Activated CD4-positive, alpha-beta T cell treated with anti-CD3 and anti-CD28 coated beads for 24 hours (primary cell): Measurements from ENCODE around the gene MLLT10.

Experiments used
- DNase-seq, 2 donors: peaks; one replicate each; pipeline ENCODE4 v3.0.0-alpha.2; 2020; ENCODE audit warnings: low read depth in 2 of 2

MLLT10 gene

DNA sequence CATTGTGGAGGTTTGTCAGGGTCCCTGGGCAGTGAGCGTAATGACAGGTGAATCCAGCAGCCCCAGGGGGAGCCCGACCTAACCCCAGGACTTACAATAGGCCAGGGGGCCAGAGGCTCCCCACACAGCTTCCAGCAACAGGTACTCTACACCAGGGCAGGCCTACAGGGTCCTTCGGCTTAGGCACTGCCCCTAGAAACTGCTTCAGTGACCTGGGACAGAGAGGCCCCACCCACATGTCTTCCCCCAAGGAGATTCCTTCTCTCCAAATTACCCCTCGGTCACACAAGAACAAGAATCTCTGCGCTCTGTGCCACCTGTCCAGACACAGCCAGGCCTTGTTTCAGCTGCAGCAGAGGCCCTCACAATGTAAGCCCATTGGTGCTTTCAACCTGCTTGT is 32.9 kb upstream of the MLLT10 start:
- no peak for DNase-seq

DNA sequence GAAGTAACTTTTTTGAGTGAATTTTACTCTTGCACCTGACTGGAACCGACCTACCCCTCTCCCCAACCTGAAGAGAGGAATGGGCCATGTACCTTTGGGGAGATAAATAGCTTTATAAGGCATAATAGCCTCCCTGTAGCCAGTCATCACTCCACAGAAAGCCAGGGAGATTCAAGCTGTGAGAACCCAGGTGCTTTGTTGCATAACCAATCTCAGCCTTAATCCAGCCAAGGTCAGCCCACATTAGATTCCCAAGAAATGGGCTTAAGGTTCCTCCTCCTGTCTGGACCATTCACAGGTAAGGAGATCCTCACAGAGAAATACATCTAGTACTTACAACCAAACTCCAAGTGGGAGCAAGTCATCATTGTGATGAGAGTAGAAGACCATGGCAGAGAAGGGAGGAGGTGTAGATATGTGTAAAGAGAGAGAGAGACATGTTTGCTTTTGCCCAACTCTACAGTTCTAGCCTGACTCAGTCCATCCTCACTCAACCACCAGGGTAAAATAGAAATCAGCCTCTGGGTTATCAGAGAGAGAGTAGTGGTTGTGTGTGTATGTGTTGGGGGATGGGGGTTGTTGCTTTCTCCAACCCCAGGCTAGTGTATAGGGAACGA is 32.2 kb upstream of the MLLT10 start:
- DNase-seq = no peak

DNA sequence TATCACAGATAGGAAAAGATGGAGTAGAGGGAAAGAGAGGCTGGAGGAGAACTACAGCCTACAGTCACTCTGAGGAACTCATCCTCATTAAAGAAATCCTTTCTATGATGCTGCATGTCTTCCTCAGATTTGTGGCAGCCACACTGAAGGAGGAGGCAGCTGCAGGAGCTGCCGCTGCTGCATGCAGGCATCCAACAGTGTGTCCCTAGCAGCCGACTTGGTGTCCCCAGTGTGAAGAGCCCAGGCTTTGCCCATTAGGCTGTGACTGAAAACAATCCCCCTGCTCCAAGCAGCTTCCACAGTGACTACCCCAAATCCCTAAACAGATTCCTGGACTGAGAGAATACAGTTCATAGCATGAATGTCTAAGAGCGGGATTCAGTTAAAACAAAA is 31.7 kb upstream of the MLLT10 start:
- DNase-seq = no peak

DNA sequence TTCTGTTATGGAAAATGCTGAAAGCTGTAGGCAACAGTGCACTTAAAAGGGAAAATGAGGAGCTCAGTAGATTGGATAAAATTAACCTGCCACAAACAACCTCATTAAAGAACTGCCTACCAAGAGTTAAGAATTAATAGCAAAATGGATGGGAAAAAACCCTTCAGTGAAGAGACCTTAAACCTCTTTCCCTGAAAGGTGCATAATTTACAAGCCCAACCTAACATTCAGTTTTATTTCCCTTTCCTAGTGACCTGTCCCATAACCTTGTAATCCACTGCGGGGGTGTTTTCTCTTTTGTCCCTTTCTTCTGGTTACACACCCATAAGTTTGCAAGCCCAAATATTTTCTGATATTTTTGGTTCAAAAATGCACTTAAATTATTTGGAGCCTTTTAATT is 30.5 kb upstream of the MLLT10 start:
- no peak for DNase-seq

DNA sequence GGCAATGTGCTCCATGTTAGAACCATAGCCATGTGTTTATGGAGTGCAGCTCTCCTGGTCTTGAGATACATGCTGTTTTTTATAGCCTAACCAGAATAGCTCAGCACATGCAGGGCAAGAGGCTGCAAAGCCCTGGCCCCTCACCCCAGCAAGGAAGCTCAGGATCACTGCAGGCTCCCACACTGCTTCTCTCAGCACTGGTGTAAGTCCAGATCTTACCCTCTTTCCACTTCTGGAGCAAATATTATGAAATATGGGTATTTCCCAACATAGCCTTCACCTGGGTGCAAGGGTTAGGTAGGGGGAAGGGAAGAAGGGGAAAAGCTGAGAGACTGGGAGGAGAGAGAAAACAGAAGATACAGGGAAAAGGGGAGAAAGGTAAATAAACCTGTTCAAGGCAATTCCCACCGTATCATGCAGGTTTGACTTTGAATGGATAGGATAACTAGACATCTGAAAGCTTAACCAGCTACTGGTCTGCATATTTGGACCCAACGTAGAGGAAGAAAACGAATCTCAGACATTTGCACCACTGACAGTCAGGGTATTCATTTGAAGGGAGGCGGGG is 28.2 kb upstream of the MLLT10 start:
- no peak for DNase-seq

DNA sequence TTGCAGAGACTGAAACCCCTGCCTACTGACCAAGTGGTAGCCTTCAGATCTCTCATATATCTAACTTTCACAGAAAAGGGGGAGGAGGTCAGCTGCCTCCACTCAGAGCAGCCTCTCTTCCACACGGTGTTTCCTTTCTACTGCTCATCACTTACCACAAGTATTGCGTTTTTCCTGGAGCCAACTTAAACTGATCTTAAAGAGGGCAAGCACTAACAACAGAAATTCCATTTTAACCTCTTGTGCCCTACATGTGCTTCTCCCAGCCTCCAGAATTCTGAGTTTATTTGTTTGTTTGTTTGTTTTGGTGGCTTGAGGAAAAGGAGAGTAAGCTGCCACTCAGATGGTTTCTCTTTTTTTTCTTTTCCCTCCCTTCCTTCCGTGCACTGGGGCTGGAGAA is 27.7 kb upstream of the MLLT10 start:
- DNase-seq = no peak

DNA sequence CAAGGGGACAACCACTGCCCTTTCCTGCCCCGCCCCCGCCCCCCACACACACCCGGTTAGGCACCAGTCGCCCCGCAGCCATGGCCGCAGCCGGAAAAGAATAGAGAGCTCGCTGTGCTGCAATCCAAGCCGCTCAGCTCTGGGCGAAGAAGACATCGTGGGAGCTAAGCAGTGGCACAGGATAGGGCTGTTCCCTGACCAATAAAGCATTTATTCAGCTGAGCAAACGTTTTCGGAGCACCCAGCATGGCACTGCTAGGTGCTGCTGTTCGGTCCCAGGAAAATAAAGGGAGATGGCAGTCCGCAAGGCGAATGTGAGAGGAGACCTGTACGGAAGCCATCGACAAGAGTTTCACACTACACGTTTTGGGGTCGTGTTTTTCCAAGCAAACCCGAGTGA is 26.9 kb upstream of the MLLT10 start:
- no peak for DNase-seq

DNA sequence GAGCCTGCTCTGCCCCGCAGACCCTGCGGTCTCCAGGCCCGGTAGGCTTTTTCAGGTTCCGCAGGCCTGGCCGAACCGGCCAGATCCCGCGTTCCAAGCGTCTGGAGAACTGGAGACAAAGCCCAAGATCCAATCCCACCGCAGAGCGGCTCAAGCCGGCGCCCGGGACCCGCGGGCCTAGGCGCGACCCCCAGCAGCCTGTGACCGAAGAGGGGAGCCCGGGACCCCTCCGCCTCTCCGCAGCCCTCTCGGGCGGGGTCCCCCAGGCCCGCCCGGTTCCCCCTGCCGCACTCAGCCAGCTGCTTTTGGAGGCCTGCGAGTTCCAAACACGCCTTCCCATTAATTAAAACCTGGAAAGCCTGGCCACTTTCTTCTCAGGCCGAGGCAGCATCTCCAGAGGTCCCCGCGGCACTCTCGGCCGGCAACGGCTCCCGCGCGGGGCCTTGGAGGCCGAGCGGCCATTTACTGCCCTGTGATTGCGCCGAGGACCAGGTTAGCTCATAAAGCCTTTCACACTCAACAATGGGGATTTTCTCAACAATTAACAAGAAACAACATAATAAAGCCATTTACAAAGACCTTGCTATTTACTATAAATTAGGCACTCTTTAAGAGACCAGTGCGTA is 25.2 kb upstream of the MLLT10 start:
- DNase-seq = no peak

DNA sequence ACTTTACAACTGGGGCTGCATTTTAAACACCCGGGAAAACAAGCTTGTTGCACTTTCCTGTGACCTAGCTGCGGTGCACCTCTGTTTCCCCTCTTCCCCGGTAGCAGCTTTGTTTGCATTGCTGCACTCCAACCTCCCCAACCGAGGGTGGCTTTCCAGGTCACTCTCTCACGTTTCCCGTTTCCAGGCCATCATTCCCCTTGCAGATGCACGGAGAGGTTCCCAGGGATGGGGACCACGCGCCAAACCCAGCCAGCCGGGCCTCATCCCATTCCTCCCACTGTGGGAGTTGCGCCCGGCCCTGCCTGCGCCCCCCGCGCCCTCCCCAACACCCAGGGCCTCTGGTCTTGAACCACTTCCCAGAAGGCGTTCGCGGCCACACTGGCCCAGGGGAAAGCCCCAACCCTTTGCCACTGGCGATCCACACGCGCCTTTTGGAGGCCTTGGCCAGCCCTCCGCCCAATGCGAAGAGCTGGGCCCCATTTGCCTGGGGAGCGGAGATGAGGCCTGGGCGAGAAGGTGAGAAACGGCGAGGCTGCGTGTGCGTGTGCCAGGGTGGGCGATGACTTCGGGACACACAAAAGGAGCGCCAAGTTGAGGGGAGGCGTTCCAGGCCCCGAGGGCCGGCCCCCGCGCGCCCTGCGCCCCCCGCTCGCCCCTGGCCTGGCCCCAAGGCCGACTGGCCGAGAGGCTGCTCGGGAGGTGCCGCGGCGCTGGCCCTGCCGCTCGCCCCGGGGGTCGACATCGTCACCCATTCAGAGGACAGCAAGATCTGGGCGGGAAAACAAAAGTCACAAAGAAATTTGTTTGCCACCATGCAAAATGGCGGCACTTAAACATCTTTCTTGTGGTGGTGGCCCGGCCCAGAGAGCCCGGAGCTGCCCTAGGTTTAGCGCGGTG is 24.4 kb upstream of the MLLT10 start:
- DNase-seq = no peak

DNA sequence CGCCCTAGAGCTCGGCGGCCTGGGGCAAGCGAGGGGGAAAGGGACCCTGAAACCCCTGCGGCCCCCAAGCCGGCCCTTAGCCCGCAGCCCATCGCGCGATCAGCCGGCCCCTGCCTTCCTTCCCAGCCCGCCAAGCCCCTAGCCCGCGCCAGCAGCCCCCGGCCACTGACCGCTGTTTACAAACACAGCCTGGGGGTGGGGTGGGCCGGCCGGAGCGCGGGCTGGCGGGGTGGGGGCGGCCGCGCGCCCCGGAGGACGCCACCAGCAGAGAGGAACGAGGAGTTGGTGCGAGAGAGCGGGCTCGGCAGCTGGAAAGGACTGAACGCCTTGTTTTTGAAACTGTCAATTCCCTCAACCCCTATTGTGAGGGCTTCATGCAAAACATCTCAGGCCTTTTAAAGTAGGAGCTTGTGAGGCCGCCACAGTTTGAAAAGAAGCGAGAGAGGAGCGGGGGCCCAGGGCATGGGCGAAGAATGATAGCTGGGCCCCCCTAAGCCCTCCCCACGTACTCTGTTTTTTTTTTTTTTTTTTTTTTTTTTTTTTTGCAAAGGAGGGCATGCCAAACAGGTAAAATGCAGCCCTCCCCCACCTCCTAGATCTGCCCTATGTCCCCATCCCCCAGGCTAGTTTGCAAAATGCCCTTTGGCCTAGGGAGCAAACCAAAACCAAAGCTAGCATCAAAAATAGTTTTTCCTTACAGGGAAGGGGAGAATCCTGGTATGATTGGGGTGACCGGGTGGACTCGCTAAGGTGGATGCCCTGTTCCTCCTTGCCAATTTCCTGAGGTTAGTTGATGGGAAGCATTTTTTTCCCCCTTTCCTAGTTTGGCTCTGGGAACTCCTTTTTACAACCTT is 23.6 kb upstream of the MLLT10 start:
- no peak for DNase-seq

DNA sequence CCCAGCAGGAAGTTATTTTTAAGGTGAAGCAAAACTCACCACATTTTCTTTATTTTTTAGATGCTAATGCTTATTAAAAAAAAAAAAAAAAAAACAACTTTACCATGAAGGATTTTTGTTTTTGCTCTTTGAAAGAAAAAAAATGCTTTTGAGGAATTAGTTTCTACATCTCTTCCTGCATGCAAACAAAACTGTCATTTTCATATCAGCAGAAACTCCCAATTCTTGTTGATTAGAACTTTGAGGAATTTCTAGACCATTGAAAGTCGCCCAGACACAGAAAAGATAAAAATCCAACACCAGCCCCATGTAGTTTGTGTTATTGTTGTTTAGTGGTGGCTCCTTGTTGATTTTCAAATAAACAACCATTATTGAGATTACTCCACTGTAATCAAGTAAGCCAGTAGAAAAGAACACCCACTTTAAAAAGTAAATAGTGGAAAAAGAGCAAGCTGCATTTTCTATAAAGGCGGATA is 22.9 kb upstream of the MLLT10 start:
- DNase-seq = no peak

DNA sequence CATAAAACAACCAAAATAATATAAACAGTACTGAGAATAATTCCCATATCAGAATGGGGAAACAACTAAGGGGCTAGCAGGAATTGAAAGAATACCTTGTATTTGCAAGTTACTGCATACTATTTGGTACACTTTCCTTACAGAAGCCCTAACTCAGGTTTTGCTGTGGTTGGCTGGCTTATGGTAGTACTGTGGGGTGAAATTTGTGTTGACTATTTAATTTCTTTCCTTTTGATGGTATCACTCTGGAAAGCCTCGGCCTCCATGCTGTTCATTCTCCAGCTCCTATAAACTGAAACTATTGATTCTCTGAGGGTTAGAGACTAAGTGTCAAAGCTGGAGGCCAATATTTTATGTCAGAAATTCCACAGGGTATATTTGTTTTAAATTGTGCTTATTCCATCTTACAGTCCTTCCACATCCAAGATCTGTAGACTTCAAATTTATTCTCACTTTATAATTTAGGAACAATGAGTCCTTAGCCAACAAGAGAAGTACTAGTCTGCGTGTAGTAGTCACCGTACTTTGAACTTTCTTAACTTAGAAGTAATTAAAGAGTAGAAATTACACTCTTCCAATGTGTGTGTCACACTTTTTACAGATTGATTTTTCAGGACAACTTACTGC is 22.0 kb upstream of the MLLT10 start:
- DNase-seq = no peak

DNA sequence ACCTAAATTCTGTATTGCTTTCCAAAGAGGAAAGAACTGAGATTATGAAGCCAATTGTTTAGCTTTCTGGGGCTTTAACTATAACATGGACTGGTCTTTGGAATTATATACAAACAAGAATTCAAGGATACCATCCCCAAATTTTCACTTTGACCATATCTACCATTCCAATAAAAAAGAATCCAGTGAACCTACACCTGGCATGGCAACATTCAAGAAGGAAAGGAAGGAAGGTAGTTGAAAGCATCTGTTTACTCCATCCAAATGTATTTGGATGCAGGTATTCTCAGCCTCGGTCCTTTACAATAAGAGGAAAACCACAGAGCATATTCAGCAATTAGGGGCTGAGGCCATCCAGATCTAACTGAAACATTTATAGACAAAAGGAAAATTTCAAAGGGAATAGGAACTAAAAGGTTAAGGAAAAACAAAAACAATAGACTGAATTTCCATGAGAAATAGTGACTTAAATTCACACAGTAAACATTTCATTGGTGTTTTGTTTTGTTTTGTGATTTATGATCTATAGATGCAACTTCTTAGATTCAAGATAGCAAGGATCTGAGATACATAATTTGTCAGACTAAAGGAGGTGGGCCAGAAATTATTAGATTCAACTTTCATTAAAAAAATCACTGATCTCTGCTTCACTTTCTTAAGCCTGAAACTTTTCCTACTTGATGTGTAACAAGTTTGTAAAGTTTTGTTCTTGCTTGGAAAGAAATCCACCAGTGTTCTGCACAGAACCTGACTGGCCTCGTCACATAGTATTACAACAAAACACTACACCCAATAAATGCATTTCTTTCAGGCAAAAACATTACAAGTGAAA is 21.2 kb upstream of the MLLT10 start:
- no peak for DNase-seq

DNA sequence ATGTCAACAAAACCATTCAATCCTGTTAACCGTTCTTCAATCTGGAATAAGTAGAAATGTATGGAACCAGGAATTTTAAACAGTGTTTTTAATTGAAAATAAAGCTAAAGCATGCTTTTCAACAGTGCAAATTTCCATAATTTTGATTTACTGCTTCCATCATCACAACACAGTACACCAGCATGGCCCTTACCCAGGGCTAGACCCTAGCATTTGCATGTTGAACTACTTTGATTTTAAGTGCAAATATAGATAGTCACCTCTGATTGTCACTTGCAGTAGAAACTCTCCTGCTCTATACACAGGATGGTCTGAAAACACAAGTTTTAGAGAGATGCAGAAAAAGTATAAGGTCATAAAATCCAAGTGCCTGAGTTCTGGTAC is 20.6 kb upstream of the MLLT10 start:
- no peak for DNase-seq

DNA sequence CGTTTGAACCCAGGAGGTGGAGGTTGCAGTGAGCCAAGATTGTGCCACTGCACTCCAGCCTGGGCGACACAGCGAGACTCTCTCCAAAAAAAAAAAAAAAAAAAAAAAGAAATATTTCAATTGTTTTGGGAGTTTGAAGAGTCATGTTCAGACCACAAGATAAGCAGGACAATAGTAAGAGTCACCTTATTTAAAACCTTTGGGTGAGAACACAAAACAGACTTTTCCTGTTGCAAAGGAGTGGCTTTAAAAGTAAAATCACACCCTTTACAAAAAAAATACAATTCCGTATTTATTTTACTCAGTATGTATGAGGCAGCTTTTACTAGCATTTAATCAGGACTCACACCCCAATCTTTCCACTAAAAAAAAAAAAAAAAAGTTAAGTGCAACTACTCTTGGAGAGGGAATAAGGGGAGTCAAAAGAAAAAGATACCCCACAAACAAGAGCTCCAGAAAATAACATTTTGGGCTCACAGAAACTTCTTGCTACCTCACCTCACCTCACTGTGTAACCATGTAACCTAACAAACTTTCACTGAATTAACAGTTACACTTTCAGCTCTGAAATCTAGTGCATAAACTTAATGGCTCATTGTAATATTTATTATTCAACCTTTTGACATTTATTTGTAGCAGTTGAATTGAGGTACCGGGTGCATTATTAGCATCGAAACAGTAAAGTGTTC is 19.8 kb upstream of the MLLT10 start:
- DNase-seq = no peak

DNA sequence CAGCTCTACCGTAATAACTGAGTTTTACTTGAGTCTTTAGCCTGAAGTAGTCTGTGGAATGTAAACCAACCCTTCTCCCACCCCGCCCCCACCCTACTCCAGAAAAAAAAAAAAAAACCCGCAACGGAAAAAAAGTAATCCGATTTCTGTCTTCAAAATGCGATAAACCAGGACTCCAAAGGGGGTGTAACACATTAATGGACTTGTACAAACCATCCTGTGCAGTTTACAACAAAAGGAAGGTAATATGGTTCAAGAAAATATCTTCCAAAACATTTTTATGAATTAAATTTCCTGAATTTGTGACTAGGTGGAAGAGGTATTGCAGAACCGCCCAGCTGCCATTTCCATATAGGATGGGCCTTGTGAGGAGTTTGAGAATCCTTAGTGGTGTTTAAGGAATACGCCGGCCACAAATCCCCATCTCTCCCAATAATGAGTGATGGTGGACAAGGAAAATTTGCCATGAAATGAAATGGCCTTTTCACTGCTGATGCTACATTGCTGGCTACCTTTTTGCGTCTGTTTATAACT is 19.1 kb upstream of the MLLT10 start:
- no peak for DNase-seq

DNA sequence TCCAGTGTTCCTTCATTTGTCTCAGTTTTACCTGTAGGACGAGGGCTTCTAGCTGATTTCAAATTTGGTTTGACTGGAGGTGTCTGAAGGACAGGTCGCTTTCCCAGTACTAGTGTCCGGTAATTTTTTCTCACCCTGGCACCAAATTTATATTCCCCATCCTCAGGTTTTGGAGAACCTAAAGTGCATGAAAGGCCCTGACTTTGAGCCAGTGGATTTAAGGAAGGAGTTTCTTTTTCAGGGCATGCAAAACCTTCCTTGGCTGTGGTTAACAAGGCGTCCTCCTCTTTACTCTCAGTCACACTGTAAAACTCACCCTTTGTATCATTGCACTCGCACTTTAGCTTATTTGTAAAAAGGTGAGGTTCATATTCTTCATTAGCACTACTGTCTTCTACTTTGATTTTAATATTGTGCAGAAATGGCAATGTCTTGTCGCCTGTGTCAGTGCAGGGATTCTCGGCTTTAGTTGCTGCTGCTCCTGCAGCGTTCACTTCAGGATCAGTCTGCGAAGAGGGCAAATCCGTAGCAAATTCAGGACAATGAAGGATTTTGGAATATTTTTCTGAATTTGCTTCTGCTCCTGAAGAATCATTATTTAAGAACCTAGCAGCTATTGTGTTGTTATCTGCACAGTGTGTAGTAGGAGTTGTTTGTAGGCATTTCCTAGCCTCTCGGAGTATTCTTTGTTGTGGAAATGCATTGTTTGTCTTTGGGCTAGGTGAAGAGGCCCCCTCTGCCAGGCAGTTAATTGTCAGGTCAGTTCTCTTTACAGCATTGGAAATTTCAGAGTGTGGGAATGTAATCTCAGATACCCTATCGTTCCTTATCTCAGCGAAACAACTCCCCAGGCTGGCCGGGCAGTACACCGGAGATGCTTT is 18.4 kb upstream of the MLLT10 start:
- no peak for DNase-seq
